ENCODE measurements around the gene ABCA6.

DNA sequence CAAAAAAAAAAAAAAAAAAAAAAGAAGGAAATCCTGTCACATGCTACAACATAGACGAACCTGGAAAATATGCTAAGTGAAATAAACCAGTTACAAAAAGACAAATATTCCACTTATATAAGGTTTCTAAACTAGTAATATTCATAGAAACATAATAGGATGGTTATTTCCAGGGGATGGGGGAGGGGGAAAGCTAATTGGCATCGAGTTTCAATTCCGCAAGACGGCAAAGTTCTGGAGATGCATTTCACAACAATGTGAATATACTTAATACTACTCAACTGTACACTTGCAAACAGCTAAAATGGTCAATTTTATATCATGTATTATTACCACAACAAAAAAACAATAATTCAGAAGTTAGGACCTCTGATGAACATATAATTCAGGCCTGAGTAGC lies 43.1 kb downstream of the ABCA6 start:
- TF ChIP-seq TCF12 (IDR thresholded peaks at IDR 0.05; ENCODE audit: low read depth) (no peak), YY1 (IDR thresholded peaks at IDR 0.05; ENCODE audit: low read depth) (no peak), EP300 (IDR thresholded peaks at IDR 0.05; ENCODE audit: borderline replicate concordance) (no peak), CEBPB (IDR thresholded peaks at IDR 0.05) (no peak), EGR1 (IDR thresholded peaks at IDR 0.05) (no peak)
- TF ChIP-seq, protein P1, sequence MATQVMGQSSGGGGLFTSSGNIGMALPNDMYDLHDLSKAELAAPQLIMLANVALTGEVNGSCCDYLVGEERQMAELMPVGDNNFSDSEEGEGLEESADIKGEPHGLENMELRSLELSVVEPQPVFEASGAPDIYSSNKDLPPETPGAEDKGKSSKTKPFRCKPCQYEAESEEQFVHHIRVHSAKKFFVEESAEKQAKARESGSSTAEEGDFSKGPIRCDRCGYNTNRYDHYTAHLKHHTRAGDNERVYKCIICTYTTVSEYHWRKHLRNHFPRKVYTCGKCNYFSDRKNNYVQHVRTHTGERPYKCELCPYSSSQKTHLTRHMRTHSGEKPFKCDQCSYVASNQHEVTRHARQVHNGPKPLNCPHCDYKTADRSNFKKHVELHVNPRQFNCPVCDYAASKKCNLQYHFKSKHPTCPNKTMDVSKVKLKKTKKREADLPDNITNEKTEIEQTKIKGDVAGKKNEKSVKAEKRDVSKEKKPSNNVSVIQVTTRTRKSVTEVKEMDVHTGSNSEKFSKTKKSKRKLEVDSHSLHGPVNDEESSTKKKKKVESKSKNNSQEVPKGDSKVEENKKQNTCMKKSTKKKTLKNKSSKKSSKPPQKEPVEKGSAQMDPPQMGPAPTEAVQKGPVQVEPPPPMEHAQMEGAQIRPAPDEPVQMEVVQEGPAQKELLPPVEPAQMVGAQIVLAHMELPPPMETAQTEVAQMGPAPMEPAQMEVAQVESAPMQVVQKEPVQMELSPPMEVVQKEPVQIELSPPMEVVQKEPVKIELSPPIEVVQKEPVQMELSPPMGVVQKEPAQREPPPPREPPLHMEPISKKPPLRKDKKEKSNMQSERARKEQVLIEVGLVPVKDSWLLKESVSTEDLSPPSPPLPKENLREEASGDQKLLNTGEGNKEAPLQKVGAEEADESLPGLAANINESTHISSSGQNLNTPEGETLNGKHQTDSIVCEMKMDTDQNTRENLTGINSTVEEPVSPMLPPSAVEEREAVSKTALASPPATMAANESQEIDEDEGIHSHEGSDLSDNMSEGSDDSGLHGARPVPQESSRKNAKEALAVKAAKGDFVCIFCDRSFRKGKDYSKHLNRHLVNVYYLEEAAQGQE (IDR thresholded peaks at IDR 0.05; ENCODE audit: low read depth): no peak
- TF ChIP-seq, protein P2, sequence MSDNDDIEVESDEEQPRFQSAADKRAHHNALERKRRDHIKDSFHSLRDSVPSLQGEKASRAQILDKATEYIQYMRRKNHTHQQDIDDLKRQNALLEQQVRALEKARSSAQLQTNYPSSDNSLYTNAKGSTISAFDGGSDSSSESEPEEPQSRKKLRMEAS (IDR thresholded peaks at IDR 0.05): no peak
